HG02970 (cell line): ENCODE data around the gene DMWD.

Experiments used
- ATAC-seq: cut with Tn5 transposase; IDR thresholded peaks from one replicate; pipeline ENCODE4 v1.9.1; 2021; ENCODE audit warnings: mild to moderate bottlenecking, moderate library complexity, moderate number of reproducible peaks; ENCODE audit not compliant: unreplicated experiment, low FRiP score

DMWD gene

DNA sequence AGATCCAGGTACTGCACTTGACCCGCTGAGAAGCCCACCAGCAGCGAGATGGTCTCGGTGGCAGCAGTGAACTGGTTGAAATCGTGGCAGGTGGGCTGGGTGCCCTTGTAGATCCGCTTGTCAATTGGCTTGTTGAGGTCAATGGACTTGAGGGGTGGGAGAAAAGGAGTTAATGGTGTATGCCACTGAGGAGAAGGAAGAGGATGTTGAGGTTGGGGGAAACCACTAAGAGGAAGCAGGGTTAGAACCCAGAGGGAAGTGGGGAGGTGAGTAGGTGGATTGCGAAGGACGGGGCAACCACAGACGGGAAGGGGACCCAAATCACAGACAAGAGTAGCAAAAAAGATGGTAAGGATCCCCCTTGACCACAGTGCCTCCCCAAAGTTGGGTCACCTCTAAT lies 1.7 kb downstream of the DMWD start:
- ATAC-seq, result no peak

- ATAC-seq, result no peak
Measured at GRCh38 chr19:45789035-45789786, 3.4 kb downstream of the DMWD start.

DNA sequence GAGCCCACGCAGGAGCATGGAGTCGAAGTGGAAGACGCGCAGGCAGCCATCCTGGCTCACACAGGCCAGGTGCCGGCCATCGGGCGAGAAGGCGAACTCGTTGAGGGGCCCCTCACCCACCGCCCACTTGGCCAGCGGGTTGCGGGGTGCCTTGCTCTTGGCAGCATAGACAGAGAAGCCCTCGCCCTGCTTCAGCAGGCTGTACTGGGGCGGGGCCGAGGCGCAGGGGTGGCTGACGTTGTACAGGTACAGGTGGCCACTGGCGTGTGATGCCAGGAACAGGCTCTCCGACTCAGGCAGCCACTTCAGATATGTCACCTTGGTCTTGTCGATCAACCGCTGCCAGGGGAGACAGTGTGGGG lies 6.1 kb downstream of the DMWD start:
- ATAC-seq, result no peak

GRCh38 chr19:45785781-45786532 lies 6.7 kb downstream of the DMWD start:
- ATAC-seq, result no peak

DNA sequence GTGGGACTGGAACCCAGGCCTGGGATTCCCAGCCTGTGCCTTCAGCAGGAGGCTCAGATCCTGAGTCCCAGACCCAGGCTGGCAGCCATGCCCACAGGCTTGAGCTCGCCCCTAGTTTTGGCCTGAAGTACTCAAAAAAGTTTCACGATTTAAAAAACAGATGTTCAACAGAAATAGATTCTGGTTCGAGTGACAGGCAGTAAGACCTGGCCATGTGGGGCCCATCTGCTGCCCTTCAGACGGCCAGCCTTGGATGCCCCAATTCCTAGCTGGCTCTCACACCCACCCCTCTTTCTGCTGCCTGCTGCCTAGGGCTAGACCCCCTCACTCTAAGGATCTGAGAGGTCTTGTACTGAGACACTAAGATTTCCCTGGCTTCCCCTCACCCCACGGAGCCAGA lies 7.5 kb downstream of the DMWD start:
- no peak for ATAC-seq

DNA sequence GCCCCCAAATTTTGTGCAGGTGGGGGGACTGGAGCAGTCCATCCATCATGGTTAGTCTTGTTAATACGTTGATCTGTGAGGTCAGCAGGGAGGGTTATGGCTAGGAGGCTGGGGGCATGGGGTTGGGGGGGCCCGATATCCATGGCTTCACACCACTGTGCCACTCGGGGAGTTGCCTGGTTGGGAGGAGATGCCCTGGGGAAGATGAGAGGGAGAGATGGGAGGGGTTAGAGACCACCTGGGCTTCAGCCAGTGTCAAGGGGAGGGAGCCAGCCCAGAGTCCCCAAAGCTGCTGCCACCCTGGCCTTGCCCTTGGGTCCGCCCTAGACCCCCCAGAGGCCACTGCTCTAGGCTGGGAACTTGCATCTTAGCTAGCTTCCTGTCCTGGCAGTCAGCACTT lies 8.5 kb downstream of the DMWD start:
- no peak for ATAC-seq

DNA sequence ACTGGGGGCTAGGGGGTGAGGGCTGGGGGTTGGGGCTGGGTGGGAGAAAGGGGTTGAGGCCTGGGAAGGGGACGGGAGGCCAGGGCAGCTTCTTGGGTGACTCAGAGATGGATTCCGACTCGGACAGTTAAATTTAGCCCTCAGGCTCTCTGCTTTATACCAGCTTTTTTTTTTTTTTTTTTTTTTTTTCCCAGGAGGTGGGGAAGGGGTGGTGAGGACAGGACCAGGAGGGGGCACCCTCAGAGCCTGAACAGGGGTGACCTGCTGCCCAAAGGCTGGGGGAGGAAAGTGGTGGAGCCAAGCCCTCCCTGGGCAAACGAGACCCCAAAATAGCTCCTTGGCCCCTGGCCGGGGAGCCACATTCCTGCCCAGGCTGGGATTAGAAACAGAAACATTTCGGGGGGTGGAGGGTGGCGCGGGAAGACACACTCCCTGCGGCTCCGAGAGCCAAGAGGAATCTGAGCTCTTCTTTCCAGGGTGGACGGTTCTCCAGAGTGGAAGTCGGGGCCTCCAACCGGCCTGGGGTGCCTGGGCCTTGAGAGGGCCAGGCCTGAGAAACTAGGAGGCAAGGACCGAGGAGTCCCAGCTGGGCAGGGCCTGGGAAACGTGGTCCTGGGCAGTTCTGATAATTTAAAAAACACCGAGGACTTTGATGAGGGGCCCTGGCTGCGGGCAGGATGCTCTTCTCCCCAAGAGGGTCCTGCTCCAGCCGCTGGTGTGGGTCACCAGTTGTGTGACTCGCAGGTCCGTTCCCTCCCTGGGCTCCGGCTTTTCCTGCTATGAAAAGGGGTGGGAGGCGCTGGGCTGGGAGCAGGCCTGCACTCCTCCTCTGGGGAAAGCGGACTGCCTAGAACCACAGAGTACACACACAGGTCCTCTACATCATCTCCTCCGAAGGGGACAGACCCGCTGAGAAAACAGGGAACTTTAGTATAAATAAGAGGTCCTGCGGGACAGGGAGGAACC lies 9.5 kb downstream of the DMWD start:
- no peak for ATAC-seq

- no peak for ATAC-seq
Measured at GRCh38 chr19:45782162-45782691, 10.4 kb downstream of the DMWD start, which contains the start of gene DMPK. Gene DMPK, minus strand, starts transcription at chr19:45782490. Its CDS starts 138 bp downstream, at chr19:45782352.

- ATAC-seq, result no peak
Measured at GRCh38 chr19:45781214-45782161, 11.2 kb downstream of the DMWD start.

GRCh38 chr19:45780448-45781213 lies 12.0 kb downstream of the DMWD start:
- no peak for ATAC-seq

GRCh38 chr19:45780146-45780447 lies 12.5 kb downstream of the DMWD start:
- no peak for ATAC-seq

DNA sequence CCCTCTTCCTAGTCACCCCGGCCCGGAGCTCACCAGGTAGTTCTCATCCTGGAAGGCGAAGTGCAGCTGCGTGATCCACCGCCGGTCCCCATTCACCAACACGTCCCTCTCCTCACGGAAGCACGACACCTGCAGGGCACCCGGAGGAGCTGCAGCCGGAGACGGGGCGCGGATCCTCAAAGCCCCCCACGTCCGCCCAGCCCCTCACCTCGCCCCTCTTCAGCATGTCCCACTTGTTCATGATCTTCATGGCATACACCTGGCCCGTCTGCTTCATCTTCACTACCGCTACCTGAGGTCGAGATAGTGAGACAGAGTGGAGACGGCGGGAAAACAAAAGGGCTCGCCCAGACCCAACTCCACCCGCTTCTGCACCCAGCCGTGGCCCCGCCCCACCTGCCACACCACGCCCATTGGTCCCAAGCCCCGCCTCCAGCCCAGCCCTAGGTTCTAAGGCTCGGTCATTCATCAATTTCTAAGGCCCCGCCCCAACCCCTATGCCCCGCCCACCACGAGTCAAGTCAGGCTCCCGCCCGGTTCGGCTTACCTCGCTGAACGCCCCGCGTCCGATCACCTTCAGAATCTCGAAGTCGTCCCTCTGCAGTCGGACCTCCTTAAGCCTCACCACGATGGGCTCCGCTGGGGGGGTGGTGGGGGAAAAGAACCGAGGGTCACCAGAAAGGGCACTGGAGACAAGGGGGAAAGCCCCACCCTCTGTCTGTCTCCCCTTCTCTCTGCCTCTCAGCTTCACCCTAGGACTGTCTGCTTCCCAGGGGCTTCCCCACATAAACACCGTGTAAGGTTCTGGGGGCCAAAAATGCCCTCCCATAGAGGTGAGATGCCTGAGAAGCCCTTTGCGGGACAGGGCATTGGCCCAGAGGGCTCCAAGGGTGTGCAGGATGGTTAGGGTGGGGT lies 13.2 kb downstream of the DMWD start:
- ATAC-seq, result peak; percentile 68

DNA sequence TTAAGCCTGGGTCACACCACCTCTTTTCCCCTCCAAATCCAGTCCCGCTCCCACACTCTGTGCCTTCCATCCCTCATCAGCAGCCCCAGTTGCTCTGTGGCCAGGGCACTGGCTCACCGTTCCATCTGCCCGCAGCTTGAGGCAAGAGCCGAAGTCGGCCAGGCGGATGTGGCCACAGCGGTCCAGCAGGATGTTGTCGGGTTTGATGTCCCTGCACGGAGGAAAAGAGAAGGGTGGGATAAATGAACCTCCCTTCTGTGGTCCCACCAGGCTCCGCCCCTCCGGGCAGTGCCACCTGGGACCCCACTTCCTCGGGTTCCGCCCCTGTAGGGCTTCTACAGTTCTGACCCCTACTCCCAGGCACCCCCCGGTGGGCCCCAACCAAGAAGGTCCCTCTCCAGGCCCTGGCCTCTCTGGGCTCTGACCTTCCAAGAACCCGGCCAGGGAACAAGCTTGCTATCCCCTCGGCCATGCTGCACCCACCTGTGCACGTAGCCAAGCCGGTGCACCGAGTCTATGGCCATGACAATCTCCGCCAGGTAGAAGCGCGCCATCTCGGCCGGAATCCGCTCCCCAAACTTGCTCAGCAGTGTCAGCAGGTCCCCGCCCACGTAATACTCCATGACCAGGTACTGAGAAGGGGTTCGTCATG lies 14.5 kb downstream of the DMWD start:
- ATAC-seq, result no peak

DNA sequence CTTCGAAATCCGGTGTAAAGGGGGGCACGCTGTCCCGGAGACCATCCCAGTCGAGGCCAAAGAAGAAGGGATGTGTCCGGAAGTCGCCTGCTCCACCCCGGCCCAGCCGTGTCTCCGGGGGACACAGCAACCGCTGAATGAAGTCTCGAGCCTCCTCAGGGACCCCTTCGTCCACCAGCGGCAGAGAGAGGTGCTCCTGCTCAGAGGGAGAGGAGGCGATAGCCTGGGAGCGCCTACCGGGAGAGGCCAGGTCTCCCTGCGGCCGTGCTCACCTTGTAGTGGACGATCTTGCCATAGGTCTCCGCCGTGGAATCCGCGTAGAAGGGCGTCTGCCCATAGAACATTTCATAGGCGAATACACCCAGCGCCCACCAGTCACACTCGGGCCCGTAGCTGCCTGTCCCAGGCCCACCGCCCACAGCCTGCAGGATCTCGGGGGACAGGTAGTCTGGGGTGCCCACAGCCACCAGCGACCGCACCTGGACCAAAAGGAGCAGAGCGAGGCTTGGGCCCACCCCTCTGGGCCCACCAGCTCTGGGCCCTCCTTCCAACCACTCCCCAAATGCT lies 15.2 kb downstream of the DMWD start:
- ATAC-seq, result no peak

DNA sequence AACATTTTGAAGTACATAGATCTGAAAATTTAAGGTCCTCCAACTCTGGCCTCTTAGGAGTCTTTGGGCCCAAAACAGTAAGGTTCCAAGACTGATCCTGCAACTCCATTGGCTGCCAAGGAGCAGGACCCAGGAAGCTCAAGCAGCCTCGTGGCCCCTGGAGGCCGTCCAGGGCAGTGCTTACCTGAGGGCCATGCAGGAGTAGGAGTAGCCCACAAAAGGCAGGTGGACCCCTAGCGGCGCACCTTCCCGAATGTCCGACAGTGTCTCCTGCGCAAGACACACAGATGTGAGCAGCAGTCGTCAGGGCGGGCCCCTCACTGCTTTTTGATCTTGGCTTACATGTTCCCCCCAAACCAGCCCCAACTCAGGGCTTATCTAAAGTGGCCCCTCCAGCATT lies 17.9 kb downstream of the DMWD start:
- ATAC-seq, result no peak

- no peak for ATAC-seq
Measured at GRCh38 chr19:45773384-45773783, 19.3 kb downstream of the DMWD start.

GRCh38 chr19:45772912-45773311 lies 19.7 kb downstream of the DMWD start:
- no peak for ATAC-seq
